22Rv1 (cell line): Measurements from ENCODE around the gene ZNF878.
"Not testable (repeated sequence)": the region's sequence is repeated elsewhere in the genome, so short reads cannot be mapped to it uniquely, and the experiment has no call there.

ENCODE experiments used
- ZFX ChIP-seq: fragments of 450-650 bp; IDR thresholded peaks from 2 replicates; pipeline ENCODE4 v1.6.1; 2017; ENCODE audit warnings: antibody characterized with exemption, borderline replicate concordance
- TF ChIP-seq, protein P1 (sequence below): fragments of 450-650 bp; IDR thresholded peaks from 2 replicates; pipeline ENCODE4 v1.5.1; 2017; ENCODE audit warnings: mild to moderate bottlenecking

GRCh38 chr19:12076331-12076730 is 23.6 kb upstream of the ZNF878 start:
- TF ChIP-seq, protein P1, sequence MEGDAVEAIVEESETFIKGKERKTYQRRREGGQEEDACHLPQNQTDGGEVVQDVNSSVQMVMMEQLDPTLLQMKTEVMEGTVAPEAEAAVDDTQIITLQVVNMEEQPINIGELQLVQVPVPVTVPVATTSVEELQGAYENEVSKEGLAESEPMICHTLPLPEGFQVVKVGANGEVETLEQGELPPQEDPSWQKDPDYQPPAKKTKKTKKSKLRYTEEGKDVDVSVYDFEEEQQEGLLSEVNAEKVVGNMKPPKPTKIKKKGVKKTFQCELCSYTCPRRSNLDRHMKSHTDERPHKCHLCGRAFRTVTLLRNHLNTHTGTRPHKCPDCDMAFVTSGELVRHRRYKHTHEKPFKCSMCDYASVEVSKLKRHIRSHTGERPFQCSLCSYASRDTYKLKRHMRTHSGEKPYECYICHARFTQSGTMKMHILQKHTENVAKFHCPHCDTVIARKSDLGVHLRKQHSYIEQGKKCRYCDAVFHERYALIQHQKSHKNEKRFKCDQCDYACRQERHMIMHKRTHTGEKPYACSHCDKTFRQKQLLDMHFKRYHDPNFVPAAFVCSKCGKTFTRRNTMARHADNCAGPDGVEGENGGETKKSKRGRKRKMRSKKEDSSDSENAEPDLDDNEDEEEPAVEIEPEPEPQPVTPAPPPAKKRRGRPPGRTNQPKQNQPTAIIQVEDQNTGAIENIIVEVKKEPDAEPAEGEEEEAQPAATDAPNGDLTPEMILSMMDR = not testable (repeated sequence)
- TF ChIP-seq ZFX = not testable (repeated sequence)
